Vagina (tissue), 2 donors: ENCODE data around the gene NDST1. TPM values are rescaled to one million over a fixed set of nuclear protein-coding genes. Genes with fewer than 3 reads are reported as not detected.
A peak's percentile ranks its signal among the peaks of the same experiment; 100 is the strongest.

Experiments
- DNase-seq, 2 donors: peaks; one replicate each; pipeline ENCODE4 v3.0.0-alpha.2; 2017; ENCODE audit errors: extremely low spot score in 2 of 2
- H3K27ac ChIP-seq: fragments of 200-600 bp; sonication (generic); one replicate; pipeline ENCODE4 v1.5.1; 2019
- H3K27me3 ChIP-seq: fragments of 200-600 bp; sonication (generic); one replicate; pipeline ENCODE4 v1.5.1; 2019
- H3K36me3 ChIP-seq, 2 donors: fragments of 200-600 bp; sonication (generic); one replicate each; pipeline ENCODE4 v1.5.1; 2017 to 2019
- H3K4me1 ChIP-seq: fragments of 200-600 bp; sonication (generic); one replicate; pipeline ENCODE4 v1.5.1; 2019
- H3K4me3 ChIP-seq, 2 donors: fragments of 200-600 bp; sonication (generic); 1 replicate in 1 of 2; 2 replicates in 1 of 2; pipeline ENCODE4 v1.5.1; 2016 to 2019
- H3K9me3 ChIP-seq: fragments of 200-600 bp; sonication (generic); one replicate; pipeline ENCODE4 v1.5.1; 2019
- CTCF ChIP-seq, 3 experiments: fragments of 450-650 bp in 2 of 3; fragments of 200-600 bp in 1 of 3; sonication (generic) in 1 of 3; IDR thresholded peaks; one replicate each; pipeline ENCODE4 v1.5.1; 2017 to 2019; ENCODE audit warnings: antibody characterized with exemption in 3 of 3, mild to moderate bottlenecking in 2 of 3, moderate library complexity in 2 of 3
- POLR2A ChIP-seq, 2 donors: fragments of 450-650 bp; IDR thresholded peaks; one replicate each; pipeline ENCODE4 v1.6.1; 2017; ENCODE audit warnings: antibody characterized with exemption in 2 of 2, mild to moderate bottlenecking in 2 of 2, moderate library complexity in 2 of 2
- POLR2AphosphoS5 ChIP-seq, 2 donors: sonication (generic); formaldehyde crosslinking; IDR thresholded peaks; one replicate each; pipeline ENCODE4 v1.9.0; 2017; ENCODE audit warnings: antibody characterized with exemption in 2 of 2, mild to moderate bottlenecking in 2 of 2, low read depth in 1 of 2; ENCODE audit not compliant: insufficient read depth in 1 of 2
- intact Hi-C: fragments of 100-400 bp; cut with DNase I; formaldehyde crosslinking; loops from one replicate; pipeline ENCODE4 v1.15.1; 2023
- total RNA-seq: library from RNA; depleted of rRNA; stranded (reverse); fragments of >200 nt; gene quantifications from one replicate; pipeline ENCODE4 v1.2.3, GENCODE V29; 2016

Gene NDST1
- total RNA-seq, 1 donor from 2014 or later, result 73.9 TPM

- peak overlapping the region; percentile 24 for H3K27ac ChIP-seq
- no peak for DNase-seq
- no peak for TF ChIP-seq CTCF (IDR thresholded peaks at IDR 0.05)
- TF ChIP-seq POLR2AphosphoS5 (IDR thresholded peaks at IDR 0.05; ENCODE audit: insufficient read depth in 1 of 2, low read depth in 1 of 2), result no peak
- TF ChIP-seq POLR2A (IDR thresholded peaks at IDR 0.05), result no peak
- H3K27me3 ChIP-seq, result no peaks in the 10 kb centered on the region
- peaks cover 0 to 6% of the 10 kb centered on the region in 2 donors for H3K36me3 ChIP-seq
- no peak overlapping the region for H3K4me3 ChIP-seq
- intact Hi-C loops, result loop anchor here (5.0 kb wide), 1 partner anchor 65 kb away; no protein-coding TSS in a partner anchor
- no peaks in the 10 kb centered on the region for H3K9me3 ChIP-seq
- peaks cover 56% of the 10 kb centered on the region for H3K4me1 ChIP-seq
Measured at GRCh38 chr5:150522504-150523414, 14.8 kb downstream of the NDST1 start.

- H3K36me3 ChIP-seq, result peaks cover 0 to 13% of the 10 kb centered on the region in 2 donors
- H3K9me3 ChIP-seq, result no peaks in the 10 kb centered on the region
- H3K4me1 ChIP-seq, result peaks cover 50% of the 10 kb centered on the region
- no peaks in the 10 kb centered on the region for H3K27me3 ChIP-seq
- DNase-seq, result no peak
- TF ChIP-seq POLR2AphosphoS5 (IDR thresholded peaks at IDR 0.05; ENCODE audit: insufficient read depth in 1 of 2, low read depth in 1 of 2) (no peak), CTCF (IDR thresholded peaks at IDR 0.05) (peak; percentile 24 to 54 (median 47))
- no peak overlapping the region for H3K4me3 ChIP-seq
- intact Hi-C loops, result loop anchor here (5.0 kb wide), 1 partner anchor 66 kb away; no protein-coding TSS in a partner anchor
- peak overlapping the region; percentile 22 for H3K27ac ChIP-seq
Measured at GRCh38 chr5:150523472-150524350, 15.8 kb downstream of the NDST1 start.

- DNase-seq, result no peak
- intact Hi-C loops, result no loop called here
- Histone ChIP-seq H3K4me1 (peaks cover 57% of the 10 kb centered on the region), H3K27ac (no peak overlapping the region), H3K4me3 (no peak overlapping the region), H3K36me3 (peaks cover 0 to 13% of the 10 kb centered on the region in 2 donors), H3K27me3 (no peaks in the 10 kb centered on the region), H3K9me3 (no peaks in the 10 kb centered on the region)
- TF ChIP-seq POLR2AphosphoS5 (IDR thresholded peaks at IDR 0.05; ENCODE audit: insufficient read depth in 1 of 2, low read depth in 1 of 2) (no peak), CTCF (IDR thresholded peaks at IDR 0.05) (no peak), POLR2A (IDR thresholded peaks at IDR 0.05) (no peak)
Measured at GRCh38 chr5:150525163-150525562, 17.2 kb downstream of the NDST1 start.

GRCh38 chr5:150525781-150526180 is 17.9 kb downstream of the NDST1 start:
- Histone ChIP-seq H3K36me3 (peaks cover 0 to 13% of the 10 kb centered on the region in 2 donors), H3K4me3 (no peak overlapping the region), H3K4me1 (peaks cover 56% of the 10 kb centered on the region), H3K27ac (no peak overlapping the region), H3K9me3 (no peaks in the 10 kb centered on the region), H3K27me3 (no peaks in the 10 kb centered on the region)
- TF ChIP-seq POLR2AphosphoS5 (IDR thresholded peaks at IDR 0.05; ENCODE audit: insufficient read depth in 1 of 2, low read depth in 1 of 2), result no peak
- no peak for TF ChIP-seq POLR2A (IDR thresholded peaks at IDR 0.05)
- TF ChIP-seq CTCF (IDR thresholded peaks at IDR 0.05), result no peak
- DNase-seq, result no peak
- intact Hi-C loops, result no loop called here
